ENCODE data around the gene BLCAP. TPM values are rescaled to one million over a fixed set of nuclear protein-coding genes. Genes with fewer than 3 reads are reported as not detected.

The BLCAP gene
- total RNA-seq, 6 experiments from 2014 or later, result 32.7 to 75.5 (median 47.8) TPM

DNA sequence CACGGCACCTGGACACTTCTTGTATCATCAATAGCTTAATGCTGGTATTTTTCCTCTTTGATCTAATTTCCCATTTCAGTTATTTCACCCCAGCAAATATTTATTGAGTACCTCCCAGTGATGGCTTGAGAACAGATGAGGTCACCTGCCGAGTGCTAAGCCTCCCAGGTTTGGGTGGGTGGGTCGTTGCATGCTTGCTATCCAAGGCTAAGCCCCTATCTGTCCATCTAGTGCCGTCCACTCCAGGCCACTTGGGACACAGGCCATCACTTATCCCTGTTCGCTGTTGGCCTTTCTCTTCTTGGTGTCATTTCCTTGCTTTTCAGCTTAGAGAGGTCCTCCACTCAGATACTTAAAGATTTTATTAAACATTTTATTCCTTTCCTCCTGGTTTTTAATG lies 17.4 kb downstream of the BLCAP start:
- H3K27me3 ChIP-seq, result no peaks in the 10 kb centered on the region
- WGBS (ENCODE audit: insufficient coverage, low coverage, low lambda C conversion rate, missing lambda C conversion rate), result 90% methylated on average over 4 of the region's 5 CpGs
- H3K9me3 ChIP-seq, result no peaks in the 10 kb centered on the region
- H3K4me1 ChIP-seq, result peaks cover 0 to 14% (median 2%) of the 10 kb centered on the region in 4 donors
- H3K4me3 ChIP-seq, result no peak overlapping the region
- TF ChIP-seq, protein P1, sequence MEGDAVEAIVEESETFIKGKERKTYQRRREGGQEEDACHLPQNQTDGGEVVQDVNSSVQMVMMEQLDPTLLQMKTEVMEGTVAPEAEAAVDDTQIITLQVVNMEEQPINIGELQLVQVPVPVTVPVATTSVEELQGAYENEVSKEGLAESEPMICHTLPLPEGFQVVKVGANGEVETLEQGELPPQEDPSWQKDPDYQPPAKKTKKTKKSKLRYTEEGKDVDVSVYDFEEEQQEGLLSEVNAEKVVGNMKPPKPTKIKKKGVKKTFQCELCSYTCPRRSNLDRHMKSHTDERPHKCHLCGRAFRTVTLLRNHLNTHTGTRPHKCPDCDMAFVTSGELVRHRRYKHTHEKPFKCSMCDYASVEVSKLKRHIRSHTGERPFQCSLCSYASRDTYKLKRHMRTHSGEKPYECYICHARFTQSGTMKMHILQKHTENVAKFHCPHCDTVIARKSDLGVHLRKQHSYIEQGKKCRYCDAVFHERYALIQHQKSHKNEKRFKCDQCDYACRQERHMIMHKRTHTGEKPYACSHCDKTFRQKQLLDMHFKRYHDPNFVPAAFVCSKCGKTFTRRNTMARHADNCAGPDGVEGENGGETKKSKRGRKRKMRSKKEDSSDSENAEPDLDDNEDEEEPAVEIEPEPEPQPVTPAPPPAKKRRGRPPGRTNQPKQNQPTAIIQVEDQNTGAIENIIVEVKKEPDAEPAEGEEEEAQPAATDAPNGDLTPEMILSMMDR (IDR thresholded peaks at IDR 0.05), result no peak
- TF ChIP-seq POLR2A (IDR thresholded peaks at IDR 0.05), result no peak
- H3K27ac ChIP-seq, result no peak overlapping the region
- DNase-seq (no peak), ATAC-seq (no peak)
- H3K36me3 ChIP-seq, result peaks cover 0 to 29% (median 13%) of the 10 kb centered on the region in 4 donors
- intact Hi-C loops (cut with DNase I), result loop anchor here in 1 of 2 donors (10.0 kb wide), 1 partner anchor 55 kb away; no protein-coding TSS in a partner anchor

DNA sequence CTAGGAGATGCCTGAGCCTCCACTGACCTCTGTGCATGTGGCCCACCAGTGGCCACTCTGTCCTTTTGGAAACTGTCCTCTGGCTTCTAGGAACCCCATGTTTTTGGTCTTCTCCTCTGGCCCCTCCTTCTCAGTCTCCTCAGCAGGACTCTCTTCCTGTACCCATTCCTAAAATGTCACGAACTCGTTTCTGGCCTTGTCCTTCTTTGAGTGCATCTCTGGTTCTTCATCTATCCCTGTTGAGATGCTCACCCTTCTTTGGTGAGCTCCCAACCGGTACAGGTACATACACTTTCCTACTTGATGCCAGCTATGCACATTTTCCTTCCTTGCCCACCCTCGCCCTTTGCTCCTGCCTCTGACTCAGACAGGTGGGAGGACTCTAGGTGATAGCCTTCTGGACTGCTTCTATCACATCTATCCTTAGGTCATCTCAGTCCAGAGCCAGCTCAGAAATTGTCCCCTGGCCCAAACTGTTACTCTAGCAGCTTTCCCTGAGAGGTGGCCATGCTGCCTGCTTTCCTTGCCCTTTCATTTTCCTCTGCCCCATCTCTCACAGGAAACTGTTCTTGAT lies 21.4 kb downstream of the BLCAP start:
- Histone ChIP-seq H3K27me3 (no peaks in the 10 kb centered on the region), H3K4me1 (peaks cover 0 to 14% (median 3%) of the 10 kb centered on the region in 4 donors), H3K9me3 (no peaks in the 10 kb centered on the region), H3K27ac (no peak overlapping the region), H3K4me3 (no peak overlapping the region), H3K36me3 (peaks cover 0 to 7% (median 3%) of the 10 kb centered on the region in 4 donors)
- peak in 1 of 3 donors; percentile 34 for DNase-seq
- peak in 3 of 4 donors; percentile 2 to 19 (median 3) for ATAC-seq
- no peak for TF ChIP-seq POLR2A (IDR thresholded peaks at IDR 0.05)
- TF ChIP-seq, protein P1 (IDR thresholded peaks at IDR 0.05), result no peak
- intact Hi-C loops (cut with DNase I), result no loop called here
- 80% methylated on average over 4 of the region's 4 CpGs for whole genome bisulfite sequencing (ENCODE audit: insufficient coverage, low coverage, low lambda C conversion rate, missing lambda C conversion rate)

DNA sequence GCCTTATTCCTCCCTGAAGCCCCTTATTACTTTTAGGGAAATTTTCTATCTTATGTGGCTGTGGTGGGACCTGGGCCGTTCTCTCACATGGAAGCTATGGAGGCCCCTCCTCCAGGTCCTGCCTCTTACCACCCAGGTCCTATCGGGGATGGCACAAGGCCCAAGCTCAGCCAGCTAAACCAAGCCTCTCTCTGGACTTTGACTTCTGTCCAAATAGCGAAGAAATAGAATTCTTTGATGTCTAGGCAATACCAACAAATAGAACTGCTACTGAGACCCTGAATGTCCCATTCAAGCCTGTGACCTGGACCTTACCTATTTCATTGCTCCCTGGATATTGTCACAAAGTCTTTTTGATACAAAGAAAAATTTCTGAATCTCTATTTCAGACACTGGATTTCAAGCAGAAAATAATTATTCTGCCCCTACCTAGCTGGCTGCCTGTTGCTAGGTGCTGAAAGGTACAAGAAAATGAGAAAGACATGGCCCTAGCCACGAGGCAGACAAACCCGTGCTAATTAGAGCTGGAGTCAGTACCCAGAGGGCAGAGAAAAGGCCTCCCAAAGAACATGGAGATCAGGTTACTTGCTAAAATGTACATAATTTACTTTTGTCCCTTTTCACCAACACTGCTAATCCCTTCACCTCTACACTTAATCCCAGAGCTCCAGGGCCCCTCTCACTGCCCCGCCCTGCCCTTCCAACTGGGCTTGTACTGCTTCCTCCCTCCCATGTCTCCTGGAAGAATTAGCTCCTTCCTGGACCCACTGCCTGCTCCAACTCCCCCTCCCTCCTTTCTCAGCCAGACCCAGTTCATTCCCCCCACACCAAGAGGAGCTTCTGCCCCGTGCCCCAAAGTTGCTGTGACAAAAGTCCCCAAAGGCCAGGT lies 22.2 kb downstream of the BLCAP start:
- TF ChIP-seq POLR2A (IDR thresholded peaks at IDR 0.05), result no peak
- TF ChIP-seq, protein P1 (IDR thresholded peaks at IDR 0.05), result no peak
- Histone ChIP-seq H3K9me3 (no peaks in the 10 kb centered on the region), H3K27me3 (no peaks in the 10 kb centered on the region), H3K27ac (no peak overlapping the region), H3K4me3 (no peak overlapping the region), H3K4me1 (peaks cover 0 to 14% (median 3%) of the 10 kb centered on the region in 4 donors), H3K36me3 (peaks cover 0 to 4% (median under 1%) of the 10 kb centered on the region in 4 donors)
- 50% methylated on average over 7 of the region's 7 CpGs for WGBS (ENCODE audit: insufficient coverage, low coverage, low lambda C conversion rate, missing lambda C conversion rate)
- DNase-seq (peak; percentile 43 to 77 (median 61)), ATAC-seq (peak; percentile 68 to 80 (median 74))
- intact Hi-C loops (cut with DNase I), result no loop called here

DNA sequence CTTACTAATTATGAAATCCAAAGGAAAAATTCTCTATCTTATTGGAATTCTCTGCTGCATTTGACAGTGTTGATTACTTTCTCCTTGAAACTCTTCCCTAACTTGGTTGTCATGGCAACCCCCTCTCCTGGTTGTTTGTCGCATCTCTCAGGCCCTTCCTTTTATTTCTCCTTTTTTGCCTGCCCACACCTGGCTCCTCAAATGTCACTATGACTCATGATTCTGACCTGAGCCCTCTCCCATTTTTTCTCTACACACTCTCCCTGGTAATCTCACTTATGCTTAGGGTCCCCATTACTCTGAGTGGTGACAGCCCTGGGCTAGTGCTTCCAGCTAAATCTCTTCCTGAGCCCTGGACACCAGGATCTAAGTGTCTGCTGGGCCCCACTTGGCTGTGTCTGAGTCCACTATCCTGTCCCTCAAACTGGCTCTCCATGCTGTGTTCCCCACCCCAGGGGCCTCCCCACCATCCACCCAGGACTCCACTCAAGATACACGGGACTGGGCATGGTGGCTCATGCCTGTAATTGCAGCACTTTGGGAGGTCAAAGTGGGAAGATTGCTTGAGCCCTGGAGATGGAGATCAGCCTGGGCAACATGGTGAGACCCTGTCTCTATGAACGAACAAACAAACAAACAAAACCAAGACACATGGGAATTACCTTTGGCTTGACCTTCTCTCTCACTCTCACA lies 23.1 kb downstream of the BLCAP start:
- Histone ChIP-seq H3K4me1 (peaks cover 0 to 14% (median 3%) of the 10 kb centered on the region in 4 donors), H3K36me3 (no peaks in the 10 kb centered on the region), H3K27me3 (no peaks in the 10 kb centered on the region), H3K9me3 (no peaks in the 10 kb centered on the region), H3K4me3 (no peak overlapping the region), H3K27ac (no peak overlapping the region)
- no peak for ATAC-seq
- TF ChIP-seq, protein P1 (IDR thresholded peaks at IDR 0.05), result no peak
- TF ChIP-seq POLR2A (IDR thresholded peaks at IDR 0.05), result no peak
- intact Hi-C loops (cut with DNase I), result no loop called here
- 50% methylated on average over 2 of the region's 3 CpGs for WGBS (ENCODE audit: insufficient coverage, low coverage, low lambda C conversion rate, missing lambda C conversion rate)
- peak in 1 of 3 donors; percentile 33 for DNase-seq

All from right lobe of liver (tissue), 6 donors.